ENCODE data around the gene ZNF441.

ZNF441 gene

DNA sequence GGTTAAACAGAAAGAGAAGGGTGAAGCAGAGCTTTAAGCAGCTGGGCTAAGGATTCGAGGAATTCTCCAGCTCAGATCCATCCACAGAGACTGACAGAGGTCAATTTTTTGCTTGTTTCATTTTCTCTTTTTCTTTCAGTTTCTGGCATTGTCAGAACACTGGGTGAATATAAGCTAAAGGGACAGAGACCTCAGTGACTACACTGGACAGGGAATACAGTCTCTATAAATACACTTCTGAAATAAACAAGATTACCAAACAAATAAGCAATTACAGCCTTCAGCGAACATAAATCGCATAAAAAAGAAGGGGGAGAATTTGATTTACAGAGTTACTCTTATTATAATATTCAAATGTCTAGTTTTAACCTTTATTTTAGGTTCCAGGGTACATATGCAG is 3.7 kb upstream of the ZNF441 start:
- Histone ChIP-seq H3K36me3 (ENCODE audit: control insufficient read depth, low read length) (peaks cover 4% of the 10 kb centered on the region; the same call in 1 of the 2 replicates), H3K4me3 (ENCODE audit: low read length) (no peak overlapping the region), H3K9me2 (replicated peaks; ENCODE audit: control insufficient read depth, low read length) (no peaks in the 10 kb centered on the region), H3K79me2 (ENCODE audit: control insufficient read depth, low read length) (peaks cover 12% of the 10 kb centered on the region), H4K20me1 (ENCODE audit: control insufficient read depth, insufficient read depth, low read depth, low read length) (no peaks in the 10 kb centered on the region), H3K4me1 (ENCODE audit: control insufficient read depth, low read length) (peaks cover 10% of the 10 kb centered on the region), H3K27ac (ENCODE audit: low read depth, low read length) (no peak overlapping the region), H3F3A (ENCODE audit: control insufficient read depth, insufficient read depth) (0 out of 2 replicates have a peak, but pooled peaks cover 3% of the 10 kb centered on the region), H3K4me2 (ENCODE audit: low read length) (no peak overlapping the region), H3K27me3 (ENCODE audit: control insufficient read depth, low read length) (no peaks in the 10 kb centered on the region), H3K9me3 (ENCODE audit: control insufficient read depth, insufficient read depth, low read length) (no peaks in the 10 kb centered on the region)
- TF ChIP-seq, protein P1, sequence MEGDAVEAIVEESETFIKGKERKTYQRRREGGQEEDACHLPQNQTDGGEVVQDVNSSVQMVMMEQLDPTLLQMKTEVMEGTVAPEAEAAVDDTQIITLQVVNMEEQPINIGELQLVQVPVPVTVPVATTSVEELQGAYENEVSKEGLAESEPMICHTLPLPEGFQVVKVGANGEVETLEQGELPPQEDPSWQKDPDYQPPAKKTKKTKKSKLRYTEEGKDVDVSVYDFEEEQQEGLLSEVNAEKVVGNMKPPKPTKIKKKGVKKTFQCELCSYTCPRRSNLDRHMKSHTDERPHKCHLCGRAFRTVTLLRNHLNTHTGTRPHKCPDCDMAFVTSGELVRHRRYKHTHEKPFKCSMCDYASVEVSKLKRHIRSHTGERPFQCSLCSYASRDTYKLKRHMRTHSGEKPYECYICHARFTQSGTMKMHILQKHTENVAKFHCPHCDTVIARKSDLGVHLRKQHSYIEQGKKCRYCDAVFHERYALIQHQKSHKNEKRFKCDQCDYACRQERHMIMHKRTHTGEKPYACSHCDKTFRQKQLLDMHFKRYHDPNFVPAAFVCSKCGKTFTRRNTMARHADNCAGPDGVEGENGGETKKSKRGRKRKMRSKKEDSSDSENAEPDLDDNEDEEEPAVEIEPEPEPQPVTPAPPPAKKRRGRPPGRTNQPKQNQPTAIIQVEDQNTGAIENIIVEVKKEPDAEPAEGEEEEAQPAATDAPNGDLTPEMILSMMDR (IDR thresholded peaks at IDR 0.05; ENCODE audit: low read depth, low read length, poor library complexity, severe bottlenecking), result no peak
- TF ChIP-seq EZH2phosphoT487 (IDR thresholded peaks at IDR 0.05; ENCODE audit: borderline replicate concordance, low read length), result no peak

DNA sequence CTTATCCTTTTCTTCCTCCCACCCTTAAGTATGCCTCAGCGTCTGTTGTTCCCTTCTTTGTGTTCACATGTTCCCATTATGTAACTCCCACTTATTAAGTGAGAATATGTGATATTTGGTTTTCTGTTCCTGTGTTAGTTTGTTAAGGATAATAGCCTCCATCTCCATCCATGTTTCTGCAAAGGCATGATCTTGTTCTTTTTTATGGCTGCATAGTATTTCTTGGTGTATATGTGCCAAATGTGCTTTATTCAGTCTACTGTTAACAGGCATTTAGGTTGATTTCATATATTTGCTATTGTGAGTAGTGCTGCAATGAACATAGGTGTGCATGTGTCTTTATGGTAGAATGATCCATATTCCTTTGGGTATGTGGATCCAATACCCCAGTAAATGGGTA is 3.2 kb upstream of the ZNF441 start:
- H3K27me3 ChIP-seq (ENCODE audit: control insufficient read depth, low read length), result no peaks in the 10 kb centered on the region
- H3K9me2 ChIP-seq (replicated peaks; ENCODE audit: control insufficient read depth, low read length), result no peaks in the 10 kb centered on the region
- peaks cover 2% of the 10 kb centered on the region; the same call in 1 of the 2 replicates for H3K9me3 ChIP-seq (ENCODE audit: control insufficient read depth, insufficient read depth, low read length)
- H3K4me2 ChIP-seq (ENCODE audit: low read length), result no peak overlapping the region
- peaks cover 15% of the 10 kb centered on the region for H3K4me1 ChIP-seq (ENCODE audit: control insufficient read depth, low read length)
- peaks cover 6% of the 10 kb centered on the region for H3K36me3 ChIP-seq (ENCODE audit: control insufficient read depth, low read length)
- TF ChIP-seq, protein P1 (IDR thresholded peaks at IDR 0.05; ENCODE audit: low read depth, low read length, poor library complexity, severe bottlenecking), result no peak
- TF ChIP-seq EZH2phosphoT487 (IDR thresholded peaks at IDR 0.05; ENCODE audit: borderline replicate concordance, low read length), result no peak
- 0 out of 2 replicates have a peak, but pooled peaks cover 4% of the 10 kb centered on the region for H3F3A ChIP-seq (ENCODE audit: control insufficient read depth, insufficient read depth)
- peaks cover 17% of the 10 kb centered on the region for H3K79me2 ChIP-seq (ENCODE audit: control insufficient read depth, low read length)
- no peak overlapping the region for H3K27ac ChIP-seq (ENCODE audit: low read depth, low read length)
- no peak overlapping the region for H3K4me3 ChIP-seq (ENCODE audit: low read length)
- H4K20me1 ChIP-seq (ENCODE audit: control insufficient read depth, insufficient read depth, low read depth, low read length), result no peaks in the 10 kb centered on the region

DNA sequence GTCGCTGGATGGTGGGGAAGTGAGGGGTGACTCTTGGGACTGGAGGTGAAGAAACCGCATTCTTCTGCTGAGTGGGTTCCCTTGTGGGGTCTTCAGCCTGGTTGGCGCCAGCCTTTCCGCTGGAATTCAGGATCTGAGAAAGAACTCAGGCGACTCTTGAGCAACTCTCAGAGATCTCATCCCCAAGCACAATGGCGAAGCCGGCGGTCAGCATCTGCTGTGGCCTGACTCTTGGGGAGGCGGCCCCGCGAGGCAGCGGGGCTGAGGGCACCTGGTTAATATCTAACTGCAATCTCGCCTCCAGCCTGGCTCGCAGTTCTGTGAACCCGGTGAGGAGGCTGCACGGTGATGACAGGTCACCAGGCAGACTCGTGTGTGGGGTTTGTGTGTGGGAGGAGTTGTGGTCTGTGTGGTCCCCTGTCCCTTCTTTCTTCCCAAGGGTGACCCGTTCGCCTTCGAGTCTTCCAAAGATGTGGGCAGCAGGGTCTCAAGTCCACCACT is 883 bp downstream of the ZNF441 start:
- Histone ChIP-seq H3K27ac (ENCODE audit: low read depth, low read length) (peak overlapping the region; percentile 49), H3F3A (ENCODE audit: control insufficient read depth, insufficient read depth) (0 out of 2 replicates have a peak, but pooled peaks cover 4% of the 10 kb centered on the region), H3K9me3 (ENCODE audit: control insufficient read depth, insufficient read depth, low read length) (peaks cover 21% of the 10 kb centered on the region), H3K4me2 (ENCODE audit: low read length) (peak overlapping the region; percentile 73), H4K20me1 (ENCODE audit: control insufficient read depth, insufficient read depth, low read depth, low read length) (no peaks in the 10 kb centered on the region), H3K4me1 (ENCODE audit: control insufficient read depth, low read length) (peaks cover 15% of the 10 kb centered on the region), H3K9me2 (replicated peaks; ENCODE audit: control insufficient read depth, low read length) (no peaks in the 10 kb centered on the region), H3K79me2 (ENCODE audit: control insufficient read depth, low read length) (peaks cover 41% of the 10 kb centered on the region), H3K27me3 (ENCODE audit: control insufficient read depth, low read length) (no peaks in the 10 kb centered on the region), H3K4me3 (ENCODE audit: low read length) (peak overlapping the region; percentile 96), H3K36me3 (ENCODE audit: control insufficient read depth, low read length) (peaks cover 24% of the 10 kb centered on the region)
- TF ChIP-seq, protein P1 (IDR thresholded peaks at IDR 0.05; ENCODE audit: low read depth, low read length, poor library complexity, severe bottlenecking), result no peak
- no peak for TF ChIP-seq EZH2phosphoT487 (IDR thresholded peaks at IDR 0.05; ENCODE audit: borderline replicate concordance, low read length)
